K562 (cell line): ENCODE data around the gene RMP24.

Experiments
- ARID1B ChIP-seq: fragments of 450-650 bp; IDR thresholded peaks from 2 replicates; pipeline ENCODE4 v1.6.1; 2016; ENCODE audit warnings: antibody characterized with exemption, mild to moderate bottlenecking, inconsistent platforms
- ASH1L ChIP-seq: fragments of 450-650 bp; IDR thresholded peaks from 2 replicates; pipeline ENCODE4 v1.6.1; 2018; ENCODE audit warnings: borderline replicate concordance, mild to moderate bottlenecking, low read depth; ENCODE audit not compliant: partially characterized antibody
- CBFA2T3 ChIP-seq: fragments of 450-650 bp; IDR thresholded peaks from 2 replicates; pipeline ENCODE4 v1.6.1; 2017
- CC2D1A ChIP-seq: fragments of 450-650 bp; IDR thresholded peaks from 2 replicates; pipeline ENCODE4 v1.6.1; 2017; ENCODE audit warnings: mild to moderate bottlenecking
- CHD4 ChIP-seq: fragments of 200-600 bp; sonication (generic); IDR thresholded peaks from 3 replicates; pipeline ENCODE4 v1.6.1; 2012; ENCODE audit warnings: low read depth, mild to moderate bottlenecking, mixed read lengths, low read length, inconsistent platforms; ENCODE audit not compliant: insufficient read depth, insufficient replicate concordance, poor library complexity, severe bottlenecking
- COPS2 ChIP-seq: fragments of 450-650 bp; conservative IDR thresholded peaks from 2 replicates; pipeline ENCODE4 v1.6.1; 2016; ENCODE audit warnings: mild to moderate bottlenecking, moderate library complexity
- ETV1 ChIP-seq: fragments of 450-650 bp; conservative IDR thresholded peaks from 2 replicates; pipeline ENCODE4 v1.6.1; 2016; ENCODE audit warnings: missing genetic modification characterization, control low read depth, low read depth, missing compliant biosample characterization
- EWSR1 ChIP-seq: fragments of 450-650 bp; IDR thresholded peaks from 2 replicates; pipeline ENCODE4 v1.6.1; 2018; ENCODE audit warnings: borderline replicate concordance, mild to moderate bottlenecking, low read depth, moderate library complexity; ENCODE audit not compliant: partially characterized antibody
- HMG20B ChIP-seq: fragments of 250-450 bp; sonication (Bioruptor Pico); IDR thresholded peaks from 2 replicates; pipeline ENCODE4 v1.5.0; 2021; ENCODE audit warnings: mild to moderate bottlenecking
- MCM7 ChIP-seq, 2 experiments: fragments of 450-650 bp; IDR thresholded peaks; 2 replicates each; pipeline ENCODE4 v1.6.1; 2016 to 2018
- NBN ChIP-seq: fragments of 450-650 bp; IDR thresholded peaks from 2 replicates; pipeline ENCODE4 v1.6.1; 2016; ENCODE audit warnings: low read depth, mild to moderate bottlenecking
- NFRKB ChIP-seq: fragments of 450-650 bp; IDR thresholded peaks from 2 replicates; pipeline ENCODE4 v1.6.1; 2016; ENCODE audit warnings: low read depth
- PHB2 ChIP-seq: fragments of 450-650 bp; IDR thresholded peaks from 2 replicates; pipeline ENCODE4 v1.6.1; 2017; ENCODE audit warnings: low read depth
- PYGO2 ChIP-seq: fragments of 450-650 bp; IDR thresholded peaks from 2 replicates; pipeline ENCODE4 v1.6.1; 2016; ENCODE audit warnings: mild to moderate bottlenecking, missing genetic modification characterization, moderate library complexity, missing compliant biosample characterization
- SMARCE1 ChIP-seq: fragments of 450-650 bp; IDR thresholded peaks from 2 replicates; pipeline ENCODE4 v1.7.1; 2016; ENCODE audit warnings: mild to moderate bottlenecking
- SRSF1 ChIP-seq: fragments of 200-400 bp; formaldehyde crosslinking; IDR thresholded peaks from 2 replicates; pipeline ENCODE4 v1.6.1; 2017; ENCODE audit warnings: mild to moderate bottlenecking, low read depth, low read length, moderate library complexity
- STAG1 ChIP-seq: sonication (generic); formaldehyde crosslinking; IDR thresholded peaks from 2 replicates; pipeline ENCODE4 v1.5.0; 2020; ENCODE audit warnings: missing genetic modification reagents, borderline replicate concordance
- TAL1 ChIP-seq: fragments of 450-650 bp; IDR thresholded peaks from 2 replicates; pipeline ENCODE4 v1.6.1; 2016; ENCODE audit warnings: mild to moderate bottlenecking
- TEAD2 ChIP-seq: fragments of 450-650 bp; IDR thresholded peaks from 2 replicates; pipeline ENCODE4 v1.6.1; 2016; ENCODE audit warnings: missing genetic modification characterization, control low read depth, missing compliant biosample characterization
- TRIM24 ChIP-seq, 2 experiments: fragments of 450-650 bp; IDR thresholded peaks; 2 replicates each; pipeline ENCODE4 v1.6.1; 2016
- ZKSCAN3 ChIP-seq: fragments of 250-450 bp; sonication (Bioruptor Pico); IDR thresholded peaks from 2 replicates; pipeline ENCODE4 v1.4.0; 2020
- ZNF12 ChIP-seq: sonication (generic); formaldehyde crosslinking; IDR thresholded peaks from 2 replicates; pipeline ENCODE4 v1.4.0; 2020; ENCODE audit warnings: mild to moderate bottlenecking, missing genetic modification reagents
- ZNF184 ChIP-seq: sonication (generic); formaldehyde crosslinking; IDR thresholded peaks from 2 replicates; pipeline ENCODE4 v1.5.0; 2020; ENCODE audit warnings: missing genetic modification reagents
- TF ChIP-seq, protein P1 (sequence below): fragments of 250-450 bp; sonication (Bioruptor Pico); IDR thresholded peaks from 2 replicates; pipeline ENCODE4 v1.4.0; 2020; ENCODE audit warnings: mild to moderate bottlenecking, moderate library complexity
- TF ChIP-seq, protein P2 (sequence below): conservative IDR thresholded peaks from 2 replicates; pipeline ENCODE4 v1.6.1; 2011; ENCODE audit warnings: low read depth, mild to moderate bottlenecking, low read length; ENCODE audit not compliant: control insufficient read depth
- TF ChIP-seq, protein P3 (sequence below): fragments of 250-450 bp; sonication (Bioruptor Pico); IDR thresholded peaks from 2 replicates; pipeline ENCODE4 v1.8.0; 2021; ENCODE audit warnings: mild to moderate bottlenecking, moderate library complexity

RMP24 gene

DNA sequence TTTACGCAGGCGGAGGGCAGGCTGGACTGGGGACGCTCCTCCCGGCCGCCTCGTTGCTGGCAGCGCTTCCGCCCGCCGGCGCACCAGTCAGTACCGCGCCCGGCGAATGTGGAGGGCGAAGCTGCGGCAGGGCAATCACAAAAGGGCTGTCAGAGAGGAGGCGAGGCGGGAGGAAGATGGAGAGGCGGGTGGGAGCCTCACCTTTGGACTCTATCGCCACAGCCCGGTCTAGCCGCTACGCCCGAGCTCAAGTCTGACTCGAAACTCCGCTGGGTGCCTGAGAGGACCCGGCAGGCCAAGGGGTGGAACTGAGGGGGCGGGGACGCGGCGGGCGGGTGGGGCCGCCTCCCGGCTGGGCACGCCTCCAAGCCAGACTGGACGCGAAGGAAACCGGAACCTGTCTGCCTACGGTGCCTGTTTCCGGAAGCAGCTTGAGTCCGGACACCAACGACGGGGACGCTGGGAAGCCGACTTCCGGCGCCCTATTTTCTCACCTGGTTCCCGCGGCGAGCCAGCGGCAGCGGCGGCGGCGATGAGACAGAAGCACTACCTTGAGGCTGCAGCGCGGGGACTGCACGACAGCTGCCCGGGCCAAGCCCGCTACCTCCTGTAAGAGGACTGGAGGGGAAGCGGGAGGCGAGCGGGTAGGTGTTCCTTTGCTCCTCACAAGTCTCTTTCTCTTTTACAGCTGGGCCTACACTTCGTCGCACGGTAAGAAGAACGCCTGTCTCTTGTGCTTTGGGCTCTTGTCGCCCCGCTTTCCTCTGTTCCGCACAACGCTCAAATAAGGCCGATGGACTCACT is at the start of gene RMP24 (continued):
- TF ChIP-seq COPS2 (no peak), EWSR1 (no peak), ARID1B (0 out of 2 replicates have a peak, but pooled peaks have one; percentile 15), STAG1 (CRISPR knock-in tag) (no peak), PYGO2 (tag) (no peak), SMARCE1 (peak; percentile 31; the same call in 1 of the 2 replicates), SRSF1 (no peak), CHD4 (no peak), TRIM24 (IDR thresholded peaks at IDR 0.05) (peak in 1 of 2 experiments; percentile 99; a peak in 2 of 4 replicates), TEAD2 (no peak), ASH1L (no peak), TAL1 (no peak), HMG20B (CRISPR knock-in tag) (no peak), MCM7 (IDR thresholded peaks at IDR 0.05) (no peak), ZNF12 (CRISPR knock-in tag) (no peak), ETV1 (tag) (peak; percentile 79), CBFA2T3 (no peak), ZNF184 (no peak), NFRKB (peak; percentile 23; the same call in 1 of the 2 replicates), PHB2 (no peak), CC2D1A (no peak), ZKSCAN3 (no peak), NBN (no peak; the same call in 1 of the 2 replicates)
- TF ChIP-seq, protein P1, sequence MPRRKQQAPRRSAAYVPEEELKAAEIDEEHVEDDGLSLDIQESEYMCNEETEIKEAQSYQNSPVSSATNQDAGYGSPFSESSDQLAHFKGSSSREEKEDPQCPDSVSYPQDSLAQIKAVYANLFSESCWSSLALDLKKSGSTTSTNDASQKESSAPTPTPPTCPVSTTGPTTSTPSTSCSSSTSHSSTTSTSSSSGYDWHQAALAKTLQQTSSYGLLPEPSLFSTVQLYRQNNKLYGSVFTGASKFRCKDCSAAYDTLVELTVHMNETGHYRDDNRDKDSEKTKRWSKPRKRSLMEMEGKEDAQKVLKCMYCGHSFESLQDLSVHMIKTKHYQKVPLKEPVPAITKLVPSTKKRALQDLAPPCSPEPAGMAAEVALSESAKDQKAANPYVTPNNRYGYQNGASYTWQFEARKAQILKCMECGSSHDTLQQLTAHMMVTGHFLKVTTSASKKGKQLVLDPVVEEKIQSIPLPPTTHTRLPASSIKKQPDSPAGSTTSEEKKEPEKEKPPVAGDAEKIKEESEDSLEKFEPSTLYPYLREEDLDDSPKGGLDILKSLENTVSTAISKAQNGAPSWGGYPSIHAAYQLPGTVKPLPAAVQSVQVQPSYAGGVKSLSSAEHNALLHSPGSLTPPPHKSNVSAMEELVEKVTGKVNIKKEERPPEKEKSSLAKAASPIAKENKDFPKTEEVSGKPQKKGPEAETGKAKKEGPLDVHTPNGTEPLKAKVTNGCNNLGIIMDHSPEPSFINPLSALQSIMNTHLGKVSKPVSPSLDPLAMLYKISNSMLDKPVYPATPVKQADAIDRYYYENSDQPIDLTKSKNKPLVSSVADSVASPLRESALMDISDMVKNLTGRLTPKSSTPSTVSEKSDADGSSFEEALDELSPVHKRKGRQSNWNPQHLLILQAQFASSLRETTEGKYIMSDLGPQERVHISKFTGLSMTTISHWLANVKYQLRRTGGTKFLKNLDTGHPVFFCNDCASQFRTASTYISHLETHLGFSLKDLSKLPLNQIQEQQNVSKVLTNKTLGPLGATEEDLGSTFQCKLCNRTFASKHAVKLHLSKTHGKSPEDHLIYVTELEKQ (CRISPR knock-in tag) = no peak
- TF ChIP-seq, protein P2, sequence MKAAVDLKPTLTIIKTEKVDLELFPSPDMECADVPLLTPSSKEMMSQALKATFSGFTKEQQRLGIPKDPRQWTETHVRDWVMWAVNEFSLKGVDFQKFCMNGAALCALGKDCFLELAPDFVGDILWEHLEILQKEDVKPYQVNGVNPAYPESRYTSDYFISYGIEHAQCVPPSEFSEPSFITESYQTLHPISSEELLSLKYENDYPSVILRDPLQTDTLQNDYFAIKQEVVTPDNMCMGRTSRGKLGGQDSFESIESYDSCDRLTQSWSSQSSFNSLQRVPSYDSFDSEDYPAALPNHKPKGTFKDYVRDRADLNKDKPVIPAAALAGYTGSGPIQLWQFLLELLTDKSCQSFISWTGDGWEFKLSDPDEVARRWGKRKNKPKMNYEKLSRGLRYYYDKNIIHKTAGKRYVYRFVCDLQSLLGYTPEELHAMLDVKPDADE = peak; percentile 81; the same call in 1 of the 2 replicates
- TF ChIP-seq, protein P3, sequence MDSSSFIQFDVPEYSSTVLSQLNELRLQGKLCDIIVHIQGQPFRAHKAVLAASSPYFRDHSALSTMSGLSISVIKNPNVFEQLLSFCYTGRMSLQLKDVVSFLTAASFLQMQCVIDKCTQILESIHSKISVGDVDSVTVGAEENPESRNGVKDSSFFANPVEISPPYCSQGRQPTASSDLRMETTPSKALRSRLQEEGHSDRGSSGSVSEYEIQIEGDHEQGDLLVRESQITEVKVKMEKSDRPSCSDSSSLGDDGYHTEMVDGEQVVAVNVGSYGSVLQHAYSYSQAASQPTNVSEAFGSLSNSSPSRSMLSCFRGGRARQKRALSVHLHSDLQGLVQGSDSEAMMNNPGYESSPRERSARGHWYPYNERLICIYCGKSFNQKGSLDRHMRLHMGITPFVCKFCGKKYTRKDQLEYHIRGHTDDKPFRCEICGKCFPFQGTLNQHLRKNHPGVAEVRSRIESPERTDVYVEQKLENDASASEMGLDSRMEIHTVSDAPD (CRISPR knock-in tag) = no peak
